Measurements from ENCODE around the gene MROH2A.

MROH2A gene

GRCh38 chr2:233821196-233821595, 43.1 kb downstream of the MROH2A start:
- DNase-seq (ENCODE audit: low spot score) = no peak

GRCh38 chr2:233821709-233822100, 43.6 kb downstream of the MROH2A start:
- DNase-seq (ENCODE audit: low spot score) = no peak

GRCh38 chr2:233822101-233822771, 44.1 kb downstream of the MROH2A start:
- no peak for DNase-seq (ENCODE audit: low spot score)

GRCh38 chr2:233822781-233823730, 44.9 kb downstream of the MROH2A start:
- no peak for DNase-seq (ENCODE audit: low spot score)

- DNase-seq (ENCODE audit: low spot score) = no peak
Measured at GRCh38 chr2:233823731-233824121, 45.6 kb downstream of the MROH2A start.

GRCh38 chr2:233824373-233824772, 46.2 kb downstream of the MROH2A start:
- no peak for DNase-seq (ENCODE audit: low spot score)

- no peak for DNase-seq (ENCODE audit: low spot score)
Measured at GRCh38 chr2:233828546-233829192, 50.5 kb downstream of the MROH2A start.

GRCh38 chr2:233829193-233830110, 51.3 kb downstream of the MROH2A start:
- DNase-seq (ENCODE audit: low spot score) = no peak

GRCh38 chr2:233830111-233830802, 52.1 kb downstream of the MROH2A start:
- no peak for DNase-seq (ENCODE audit: low spot score)

- DNase-seq (ENCODE audit: low spot score) = no peak
Measured at GRCh38 chr2:233831011-233831721, 53.0 kb downstream of the MROH2A start.

DNA sequence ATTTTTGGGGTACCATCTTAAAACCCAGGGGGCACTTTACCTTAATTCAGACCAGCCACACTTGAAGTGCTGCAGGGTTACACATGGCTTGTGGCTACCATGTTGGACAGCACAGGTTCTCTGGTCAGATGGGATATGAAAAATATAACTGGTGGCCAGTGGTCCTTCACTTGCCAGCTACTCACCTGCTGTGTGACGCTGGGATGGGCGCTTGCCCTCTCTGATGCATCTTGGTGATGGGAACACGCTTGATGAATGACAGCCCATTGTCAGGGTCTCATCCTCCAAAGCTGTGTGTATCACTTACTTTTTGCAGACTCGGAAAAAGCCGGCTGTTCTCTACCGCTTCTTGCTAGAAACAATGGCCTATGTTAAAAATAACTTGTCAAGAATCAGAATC, 53.7 kb downstream of the MROH2A start:
- no peak for DNase-seq (ENCODE audit: low spot score)

- no peak for DNase-seq (ENCODE audit: low spot score)
Measured at GRCh38 chr2:233832414-233832813, 54.3 kb downstream of the MROH2A start.

DNA sequence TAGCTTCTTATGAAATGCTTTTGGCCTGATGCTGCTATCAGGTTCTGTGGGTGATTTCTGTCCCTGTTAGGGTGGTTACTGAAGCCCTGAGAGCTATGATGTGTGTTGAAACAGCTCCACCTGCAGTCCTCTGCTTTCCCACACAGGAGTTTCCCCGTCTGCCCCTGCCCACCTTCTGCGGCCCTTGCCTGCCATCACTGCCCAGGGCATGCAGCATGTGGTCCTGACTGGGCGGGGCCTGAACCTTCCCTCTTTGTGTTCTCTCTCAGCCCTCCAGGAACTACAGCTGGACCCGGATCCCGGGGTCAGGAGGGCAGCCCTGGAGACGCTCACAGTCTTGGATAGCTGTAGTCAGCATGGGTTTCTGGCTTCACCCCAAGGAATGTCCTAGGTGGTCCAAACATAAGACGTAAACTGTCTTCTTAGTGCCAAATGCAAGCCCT, 54.8 kb downstream of the MROH2A start:
- DNase-seq (ENCODE audit: low spot score) = no peak

DNA sequence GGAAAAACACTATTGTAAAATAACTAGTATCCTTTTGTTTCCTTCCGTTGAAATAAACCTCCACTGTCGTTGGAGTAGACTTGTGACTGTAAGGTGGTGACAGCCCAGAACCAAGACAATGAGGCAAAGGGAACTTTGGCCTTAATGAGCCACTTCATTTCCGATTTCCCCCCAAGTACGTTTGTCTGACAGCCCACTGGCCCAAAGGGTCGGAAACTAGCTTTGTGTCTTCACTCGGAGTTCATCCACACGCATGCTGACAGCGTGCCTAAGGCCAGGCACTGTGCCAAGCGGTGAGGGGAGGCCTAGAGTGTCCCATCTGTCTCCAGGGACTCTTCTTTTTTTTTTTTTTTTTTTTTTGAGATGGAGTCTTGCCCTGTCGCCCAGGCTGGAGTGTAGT, 55.2 kb downstream of the MROH2A start:
- no peak for DNase-seq (ENCODE audit: low spot score)

- no peak for DNase-seq (ENCODE audit: low spot score)
Measured at GRCh38 chr2:233835230-233836186, 57.4 kb downstream of the MROH2A start.

- DNase-seq (ENCODE audit: low spot score) = no peak
Measured at GRCh38 chr2:233836359-233836758, 58.2 kb downstream of the MROH2A start.

- no peak for DNase-seq (ENCODE audit: low spot score)
Measured at GRCh38 chr2:233837694-233838229, 59.6 kb downstream of the MROH2A start.

DNA sequence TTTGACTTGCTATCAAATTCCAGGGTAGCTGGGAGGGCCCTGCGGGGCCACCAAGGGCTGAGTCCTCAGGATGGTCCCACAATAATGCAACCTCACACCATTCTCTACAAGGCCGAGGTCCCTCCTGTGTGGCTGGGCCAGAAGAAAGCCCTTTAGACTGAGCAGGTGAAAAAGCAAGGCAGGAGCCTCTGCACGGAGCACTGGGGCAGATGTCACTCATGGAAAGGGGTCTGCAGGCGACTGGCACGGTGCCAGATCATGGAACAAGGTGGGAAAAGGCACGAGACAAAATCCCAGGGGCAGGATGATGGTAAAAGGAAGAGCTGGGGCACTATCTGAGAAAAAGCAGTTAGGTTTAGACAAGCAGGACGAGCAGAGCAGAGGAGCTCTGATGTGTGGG, 60.1 kb downstream of the MROH2A start:
- no peak for DNase-seq (ENCODE audit: low spot score)

All from CD4-positive, alpha-beta T cell treated with Interleukin-15 for 4 hours (primary cell).